H9 (cell line): ENCODE results near the gene PLXNC1. TPM values are rescaled to one million over a fixed set of nuclear protein-coding genes. Genes with fewer than 3 reads are reported as not detected.
A peak's percentile ranks its signal among the peaks of the same experiment; 100 is the strongest.

ENCODE experiments used
- DNase-seq: peaks from one replicate; pipeline ENCODE4 v3.0.0-alpha.2; 2017
- H2AFZ ChIP-seq: one replicate; pipeline ENCODE4 v1.6.1; 2013; ENCODE audit warnings: mild to moderate bottlenecking, low read length, control low read depth, moderate library complexity
- H2AK5ac ChIP-seq: 2 replicates; pipeline ENCODE4 v1.6.1; 2013; ENCODE audit warnings: low read length, control low read depth, mixed read lengths; ENCODE audit not compliant: insufficient read length
- H2BK120ac ChIP-seq: one replicate; pipeline ENCODE4 v1.6.1; 2013; ENCODE audit warnings: low read depth, mild to moderate bottlenecking, low read length, control low read depth, inconsistent platforms; ENCODE audit not compliant: poor library complexity, severe bottlenecking
- H2BK12ac ChIP-seq: 2 replicates; pipeline ENCODE4 v1.6.1; 2013; ENCODE audit warnings: low read length, control low read depth, mixed read lengths, low read depth; ENCODE audit not compliant: insufficient read length
- H2BK15ac ChIP-seq: 2 replicates; pipeline ENCODE4 v1.6.1; 2013; ENCODE audit warnings: low read depth, low read length, control low read depth
- H2BK20ac ChIP-seq: one replicate; pipeline ENCODE4 v1.6.1; 2013; ENCODE audit warnings: low read depth, mild to moderate bottlenecking, low read length, control low read depth, inconsistent platforms; ENCODE audit not compliant: poor library complexity, severe bottlenecking
- H2BK5ac ChIP-seq: 2 replicates; pipeline ENCODE4 v1.6.1; 2013; ENCODE audit warnings: low read length, control low read depth, mixed read lengths; ENCODE audit not compliant: insufficient read length
- H3K14ac ChIP-seq: 2 replicates; pipeline ENCODE4 v1.6.1; 2013; ENCODE audit warnings: low read length, control low read depth; ENCODE audit not compliant: insufficient read depth
- H3K18ac ChIP-seq: 2 replicates; pipeline ENCODE4 v1.6.1; 2013; ENCODE audit warnings: low read depth, mild to moderate bottlenecking, mixed read lengths, low read length, control low read depth; ENCODE audit not compliant: insufficient read length
- H3K23ac ChIP-seq: 2 replicates; pipeline ENCODE4 v1.6.1; 2013; ENCODE audit warnings: low read length, control low read depth, mixed read lengths, low read depth; ENCODE audit not compliant: insufficient read length
- H3K23me2 ChIP-seq: 2 replicates; pipeline ENCODE4 v1.6.1; 2013; ENCODE audit warnings: low read depth, mild to moderate bottlenecking, mixed read lengths, low read length, control low read depth; ENCODE audit not compliant: insufficient read length, poor library complexity, severe bottlenecking
- H3K27ac ChIP-seq: 2 replicates; pipeline ENCODE4 v1.5.1; 2013; ENCODE audit warnings: low read length, control low read depth, mixed read lengths, low read depth; ENCODE audit not compliant: insufficient read length
- H3K27me3 ChIP-seq: 2 replicates; pipeline ENCODE4 v1.6.1; 2013; ENCODE audit warnings: low read length, control low read depth, inconsistent platforms; ENCODE audit not compliant: insufficient read depth
- H3K4ac ChIP-seq: 2 replicates; pipeline ENCODE4 v1.6.1; 2013; ENCODE audit warnings: low read depth, mild to moderate bottlenecking, control low read depth, inconsistent platforms, low read length, moderate library complexity
- H3K4me1 ChIP-seq: 2 replicates; pipeline ENCODE4 v1.6.1; 2013; ENCODE audit warnings: low read length, control low read depth, inconsistent platforms; ENCODE audit not compliant: insufficient read depth
- H3K4me2 ChIP-seq: 2 replicates; pipeline ENCODE4 v1.6.1; 2013; ENCODE audit warnings: low read length, control low read depth, mixed read lengths; ENCODE audit not compliant: insufficient read length, insufficient read depth
- H3K56ac ChIP-seq: 2 replicates; pipeline ENCODE4 v1.6.1; 2013; ENCODE audit warnings: low read depth, mild to moderate bottlenecking, mixed read lengths, low read length, control low read depth; ENCODE audit not compliant: insufficient read length
- H3K79me1 ChIP-seq: 2 replicates; pipeline ENCODE4 v1.6.1; 2013; ENCODE audit warnings: low read depth, mild to moderate bottlenecking, moderate library complexity, low read length, control low read depth, inconsistent platforms; ENCODE audit not compliant: insufficient read depth, poor library complexity, severe bottlenecking
- H3K79me2 ChIP-seq: 2 replicates; pipeline ENCODE4 v1.6.1; 2013; ENCODE audit warnings: low read length, control low read depth, inconsistent platforms; ENCODE audit not compliant: insufficient read depth
- H3K9ac ChIP-seq: 2 replicates; pipeline ENCODE4 v1.6.1; 2013; ENCODE audit warnings: low read length, control low read depth, mixed read lengths; ENCODE audit not compliant: insufficient read length; ENCODE audit errors: extremely low read depth
- H3K9me3 ChIP-seq: one replicate; pipeline ENCODE4 v1.6.1; 2013; ENCODE audit warnings: low read depth, low read length, inconsistent platforms; ENCODE audit not compliant: control insufficient read depth
- H3T11ph ChIP-seq: one replicate; pipeline ENCODE4 v1.6.1; 2013; ENCODE audit warnings: mild to moderate bottlenecking, low read length, control low read depth, inconsistent platforms
- H4K20me1 ChIP-seq: one replicate; pipeline ENCODE4 v1.6.1; 2013; ENCODE audit not compliant: control insufficient read depth, insufficient read length, insufficient read depth
- H4K5ac ChIP-seq: 2 replicates; pipeline ENCODE4 v1.6.1; 2013; ENCODE audit warnings: low read depth, mild to moderate bottlenecking, mixed read lengths, low read length, control low read depth; ENCODE audit not compliant: insufficient read length
- H4K8ac ChIP-seq: replicated peaks from 2 replicates; pipeline ENCODE4 v1.6.1; 2013; ENCODE audit warnings: low read length, control low read depth, mixed read lengths, low read depth; ENCODE audit not compliant: insufficient read length
- H4K91ac ChIP-seq: 2 replicates; pipeline ENCODE4 v1.6.1; 2013; ENCODE audit warnings: low read depth, mild to moderate bottlenecking, moderate library complexity, mixed read lengths, low read length, control low read depth; ENCODE audit not compliant: insufficient read length
- H3K27ac Mint-ChIP-seq, 3 experiments: 2 replicates in 2 of 3; 3 replicates in 1 of 3; pipeline ENCODE4 v1.8.0; 2020 to 2021; ENCODE audit warnings: mixed read lengths in 3 of 3, mild to moderate bottlenecking in 1 of 3, moderate library complexity in 1 of 3
- H3K27me3 Mint-ChIP-seq: 2 replicates; pipeline ENCODE4 v1.8.0; 2021; ENCODE audit warnings: low read depth, mild to moderate bottlenecking, moderate library complexity, mixed read lengths
- H3K36me3 Mint-ChIP-seq, 3 experiments: 2 replicates in 2 of 3; 3 replicates in 1 of 3; pipeline ENCODE4 v1.8.0; 2020 to 2021; ENCODE audit warnings: low read depth in 3 of 3, mixed read lengths in 3 of 3; ENCODE audit not compliant: insufficient read depth in 1 of 3
- H3K4me1 Mint-ChIP-seq, 2 experiments: 2 replicates each; pipeline ENCODE4 v1.8.0; 2020; ENCODE audit warnings: mixed read lengths in 2 of 2
- H3K4me3 Mint-ChIP-seq, 2 experiments: 2 replicates in 1 of 2; 3 replicates in 1 of 2; pipeline ENCODE4 v1.8.0; 2020 to 2021; ENCODE audit warnings: mild to moderate bottlenecking in 2 of 2, mixed read lengths in 2 of 2, moderate library complexity in 1 of 2
- H3K9me3 Mint-ChIP-seq, 2 experiments: 2 replicates in 1 of 2; 3 replicates in 1 of 2; pipeline ENCODE4 v1.8.0; 2020; ENCODE audit warnings: mild to moderate bottlenecking in 2 of 2, mixed read lengths in 2 of 2, moderate library complexity in 1 of 2
- CTCF ChIP-seq: fragments of 200-600 bp; sonication (generic); conservative IDR thresholded peaks from 3 replicates; pipeline ENCODE4 v1.8.0; 2021; ENCODE audit warnings: antibody characterized with exemption, mild to moderate bottlenecking
- WGBS: extraction: QIAGEN DNeasy Blood & Tissue Kit; methylation state at CpG from one replicate; pipeline ENCODE4 v1.1.7; 2013; ENCODE audit warnings: missing lambda C conversion rate, low lambda C conversion rate, mixed read lengths; ENCODE audit not compliant: insufficient read length; ENCODE audit errors: extremely low coverage; 5-methylcytosine and 5-hydroxymethylcytosine counted together
- total RNA-seq: library from RNA; stranded (reverse); gene quantifications from 2 replicates; pipeline ENCODE4 v1.2.1, GENCODE V29; 2021

Gene PLXNC1
- total RNA-seq, 1 experiment from 2014 or later: 1.2 TPM

- Mint-ChIP-seq H3K36me3 (no peaks in the 10 kb centered on the region; a peak in 1 of 7 replicates), H3K27me3 (peaks cover 100% of the 10 kb centered on the region), H3K9me3 (peaks cover 0 to 14% of the 10 kb centered on the region in 2 experiments; a peak in 1 of 5 replicates), H3K4me1 (peaks cover 35 to 47% of the 10 kb centered on the region in 2 experiments), H3K27ac (peak overlapping the region in 1 of 3 experiments; percentile 26; a peak in 1 of 7 replicates), H3K4me3 (no peak overlapping the region; a peak in 1 of 5 replicates)
- no peak for DNase-seq
- Histone ChIP-seq H3K27ac (no peak overlapping the region), H2BK5ac (no peak overlapping the region), H3K4ac (no peak overlapping the region), H3K56ac (no peak overlapping the region), H3K79me2 (no peaks in the 10 kb centered on the region), H3K4me2 (no peak overlapping the region), H2AK5ac (no peak overlapping the region), H2BK12ac (no peak overlapping the region), H3K9me3 (no peaks in the 10 kb centered on the region), H3K79me1 (no peaks in the 10 kb centered on the region), H4K20me1 (no peaks in the 10 kb centered on the region), H2AFZ (no peak overlapping the region), H3K4me1 (peaks cover 6% of the 10 kb centered on the region; the same call in 1 of the 2 replicates), H3K14ac (no peak overlapping the region), H4K8ac (no peak overlapping the region), H3K27me3 (peaks cover 84% of the 10 kb centered on the region), H3K23me2 (no peaks in the 10 kb centered on the region), H2BK120ac (no peak overlapping the region), H2BK20ac (no peak overlapping the region), H4K5ac (no peak overlapping the region), H3K23ac (no peak overlapping the region), H4K91ac (no peak overlapping the region), H2BK15ac (no peak overlapping the region), H3K18ac (no peak overlapping the region), H3T11ph (no peak overlapping the region), H3K9ac (no peak overlapping the region)
- no peak for TF ChIP-seq CTCF
- WGBS: no CpG with 5 or more reads among the region's 1 CpG
These were observed 21.1 kb downstream of the PLXNC1 start for GRCh38 chr12:94169495-94169894.
